T follicular helper cell (primary cell): Measurements from ENCODE around the gene CTSZ.
"Not testable (repeated sequence)": the region's sequence is repeated elsewhere in the genome, so short reads cannot be mapped to it uniquely, and the experiment has no call there.

ENCODE experiments used
- DNase-seq: peaks from one replicate; pipeline ENCODE4 v3.0.0-alpha.2; 2020; ENCODE audit warnings: low read depth

Gene CTSZ

GRCh38 chr20:59013031-59013951, 6.2 kb upstream of the CTSZ start:
- no peak for DNase-seq

GRCh38 chr20:59011874-59012157, 4.8 kb upstream of the CTSZ start:
- DNase-seq: not testable (repeated sequence)

- no peak for DNase-seq
Observed at GRCh38 chr20:59010995-59011873, 4.2 kb upstream of the CTSZ start.

GRCh38 chr20:59010321-59010994, 3.4 kb upstream of the CTSZ start:
- no peak for DNase-seq

GRCh38 chr20:59008715-59009336, 1.8 kb upstream of the CTSZ start:
- no peak for DNase-seq

GRCh38 chr20:59007665-59008511, 834 bp upstream of the CTSZ start:
- DNase-seq: no peak

- DNase-seq: no peak
Observed at GRCh38 chr20:59006167-59006863, 739 bp downstream of the CTSZ start.

- no peak for DNase-seq
Observed at GRCh38 chr20:59005523-59006166, 1.4 kb downstream of the CTSZ start.

- DNase-seq: no peak
Observed at GRCh38 chr20:59004763-59005522, 2.1 kb downstream of the CTSZ start.

GRCh38 chr20:59004493-59004762, 2.6 kb downstream of the CTSZ start:
- DNase-seq: peak; percentile 49

- no peak for DNase-seq
Observed at GRCh38 chr20:59003836-59004492, 3.1 kb downstream of the CTSZ start.

- DNase-seq: no peak
Observed at GRCh38 chr20:59002874-59003399, 4.1 kb downstream of the CTSZ start.

GRCh38 chr20:59002388-59002787, 4.7 kb downstream of the CTSZ start:
- DNase-seq: no peak

GRCh38 chr20:59001449-59002171, 5.4 kb downstream of the CTSZ start:
- no peak for DNase-seq

GRCh38 chr20:59001068-59001448, 6.0 kb downstream of the CTSZ start:
- DNase-seq: no peak

- DNase-seq: no peak
Observed at GRCh38 chr20:59000326-59000725, 6.7 kb downstream of the CTSZ start.

GRCh38 chr20:58998656-58999055, 8.4 kb downstream of the CTSZ start:
- no peak for DNase-seq
